Cerebellar cortex (tissue), 1 donor: Measurements from ENCODE around the gene ACTL7B.
"Not testable (repeated sequence)": the region's sequence is repeated elsewhere in the genome, so short reads cannot be mapped to it uniquely, and the experiment has no call there.

ENCODE experiments used
- DNase-seq: peaks from one replicate; pipeline ENCODE4 v3.0.0-alpha.2; 2015; ENCODE audit warnings: low spot score

The ACTL7B gene

GRCh38 chr9:108844391-108844790 is 11.4 kb downstream of the ACTL7B start:
- DNase-seq: no peak

GRCh38 chr9:108842610-108843295 is 13.0 kb downstream of the ACTL7B start:
- DNase-seq: no peak

- DNase-seq: not testable (repeated sequence)
These were observed 16.2 kb downstream of the ACTL7B start for GRCh38 chr9:108839561-108839960.

GRCh38 chr9:108838017-108838416 is 17.8 kb downstream of the ACTL7B start:
- no peak for DNase-seq

GRCh38 chr9:108837530-108837929 is 18.3 kb downstream of the ACTL7B start:
- DNase-seq: no peak

- DNase-seq: no peak
These were observed 19.0 kb downstream of the ACTL7B start for GRCh38 chr9:108836781-108837180.

GRCh38 chr9:108836319-108836718 is 19.5 kb downstream of the ACTL7B start:
- no peak for DNase-seq

- DNase-seq: no peak
These were observed 20.0 kb downstream of the ACTL7B start for GRCh38 chr9:108835831-108836230.

GRCh38 chr9:108834959-108835665 is 20.7 kb downstream of the ACTL7B start:
- DNase-seq: no peak

- no peak for DNase-seq
These were observed 23.6 kb downstream of the ACTL7B start for GRCh38 chr9:108832179-108832500.

GRCh38 chr9:108831496-108832178 is 24.1 kb downstream of the ACTL7B start:
- DNase-seq: no peak

- DNase-seq: no peak
These were observed 25.5 kb downstream of the ACTL7B start for GRCh38 chr9:108830272-108830671.

- DNase-seq: no peak
These were observed 32.0 kb downstream of the ACTL7B start for GRCh38 chr9:108823829-108824228.

- no peak for DNase-seq
These were observed 39.7 kb downstream of the ACTL7B start for GRCh38 chr9:108816037-108816436.

GRCh38 chr9:108815156-108815555 is 40.6 kb downstream of the ACTL7B start:
- no peak for DNase-seq

GRCh38 chr9:108813951-108814601 is 41.7 kb downstream of the ACTL7B start:
- peak; percentile 23 for DNase-seq

GRCh38 chr9:108812396-108813025 is 43.3 kb downstream of the ACTL7B start:
- no peak for DNase-seq

- DNase-seq: no peak
These were observed 43.8 kb downstream of the ACTL7B start for GRCh38 chr9:108811944-108812343.

GRCh38 chr9:108809269-108809668 is 46.5 kb downstream of the ACTL7B start:
- no peak for DNase-seq
